ENCODE results near the gene SNRPA1. TPM values are rescaled to one million over a fixed set of nuclear protein-coding genes. Genes with fewer than 3 reads are reported as not detected.
A peak's percentile ranks its signal among the peaks of the same experiment; 100 is the strongest.

The SNRPA1 gene
- total and polyA plus RNA-seq, 4 experiments from 2014 or later: 76.6 to 100 (median 86.3) TPM

DNA sequence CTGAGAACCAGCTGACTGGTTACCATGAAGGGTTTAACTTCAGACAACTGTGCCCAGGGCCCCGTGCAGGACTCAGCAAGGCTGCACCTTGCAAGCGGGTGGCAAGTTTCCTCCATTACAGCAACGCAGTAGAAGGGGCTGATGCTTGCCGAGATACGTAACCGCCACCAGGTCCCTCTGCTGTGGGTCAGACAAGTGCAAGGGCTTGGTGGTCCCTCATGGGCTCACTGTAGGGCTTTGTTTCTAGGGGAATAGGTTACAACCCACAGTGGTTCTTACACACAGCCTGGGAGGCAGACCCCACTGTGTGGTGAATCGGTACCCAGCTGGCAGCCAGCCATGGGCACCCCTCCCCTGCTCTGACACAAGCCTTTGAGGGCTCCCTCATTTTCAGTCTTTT is 15.5 kb upstream of the SNRPA1 start:
- Histone ChIP-seq H3K27ac (ENCODE audit: low read depth, low read length) (no peak overlapping the region), H3K27me3 (ENCODE audit: insufficient read depth, low read length) (no peaks in the 10 kb centered on the region), H3K4me1 (ENCODE audit: insufficient read depth, low read length) (no peaks in the 10 kb centered on the region), H3K4me3 (ENCODE audit: low read length in 2 of 2) (no peak overlapping the region), H3K9me3 (ENCODE audit: control insufficient read depth in 1 of 2, low read length in 2 of 2) (no peaks in the 10 kb centered on the region), H3K36me3 (ENCODE audit: insufficient read depth, low read length) (no peaks in the 10 kb centered on the region)
- ChIA-PET POLR2A (ENCODE audit: partially characterized antibody) (no interaction called here), CTCF (ENCODE audit: partially characterized antibody) (no interaction called here)
- peaks cover 0 to 4% of the 10 kb centered on the region in 2 donors for H3K27me3 Mint-ChIP-seq
- no peaks in the 10 kb centered on the region for H3K9me3 Mint-ChIP-seq
- no peaks in the 10 kb centered on the region for H3K36me3 Mint-ChIP-seq
- DNase-seq: no peak
- no peak overlapping the region for H3K4me3 Mint-ChIP-seq
- no peak overlapping the region for H3K27ac Mint-ChIP-seq
- no peaks in the 10 kb centered on the region for H3K4me1 Mint-ChIP-seq
- intact Hi-C loops (cut with micrococcal nuclease): no loop called here

DNA sequence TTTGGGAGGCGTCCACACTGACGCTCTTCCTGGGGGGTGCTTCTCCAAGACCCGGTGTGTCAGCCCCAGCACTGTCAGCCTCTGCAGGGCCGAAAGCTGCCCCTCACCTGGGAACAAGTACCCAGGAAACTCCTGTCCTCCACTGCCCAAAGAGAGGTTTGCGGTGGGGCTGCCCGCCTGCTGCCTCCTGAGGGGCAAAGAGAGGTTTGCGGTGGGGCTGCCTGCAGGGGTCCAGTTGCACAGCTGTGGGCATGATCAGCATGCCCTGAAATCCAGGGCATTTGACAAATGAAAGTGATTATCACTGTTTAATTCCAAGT is 15.1 kb upstream of the SNRPA1 start:
- Mint-ChIP-seq H3K4me1 (no peaks in the 10 kb centered on the region), H3K4me3 (no peak overlapping the region), H3K36me3 (no peaks in the 10 kb centered on the region), H3K27me3 (peaks cover 0 to 4% of the 10 kb centered on the region in 2 donors), H3K9me3 (no peaks in the 10 kb centered on the region), H3K27ac (no peak overlapping the region)
- ChIA-PET POLR2A (ENCODE audit: partially characterized antibody) (no interaction called here), CTCF (ENCODE audit: partially characterized antibody) (no interaction called here)
- H3K4me1 ChIP-seq (ENCODE audit: insufficient read depth, low read length): no peaks in the 10 kb centered on the region
- no peak for DNase-seq
- H3K4me3 ChIP-seq (ENCODE audit: low read length in 2 of 2): no peak overlapping the region
- H3K36me3 ChIP-seq (ENCODE audit: insufficient read depth, low read length): no peaks in the 10 kb centered on the region
- H3K27ac ChIP-seq (ENCODE audit: low read depth, low read length): no peak overlapping the region
- intact Hi-C loops (cut with micrococcal nuclease): no loop called here
- H3K27me3 ChIP-seq (ENCODE audit: insufficient read depth, low read length): no peaks in the 10 kb centered on the region
- H3K9me3 ChIP-seq (ENCODE audit: control insufficient read depth in 1 of 2, low read length in 2 of 2): no peaks in the 10 kb centered on the region

DNA sequence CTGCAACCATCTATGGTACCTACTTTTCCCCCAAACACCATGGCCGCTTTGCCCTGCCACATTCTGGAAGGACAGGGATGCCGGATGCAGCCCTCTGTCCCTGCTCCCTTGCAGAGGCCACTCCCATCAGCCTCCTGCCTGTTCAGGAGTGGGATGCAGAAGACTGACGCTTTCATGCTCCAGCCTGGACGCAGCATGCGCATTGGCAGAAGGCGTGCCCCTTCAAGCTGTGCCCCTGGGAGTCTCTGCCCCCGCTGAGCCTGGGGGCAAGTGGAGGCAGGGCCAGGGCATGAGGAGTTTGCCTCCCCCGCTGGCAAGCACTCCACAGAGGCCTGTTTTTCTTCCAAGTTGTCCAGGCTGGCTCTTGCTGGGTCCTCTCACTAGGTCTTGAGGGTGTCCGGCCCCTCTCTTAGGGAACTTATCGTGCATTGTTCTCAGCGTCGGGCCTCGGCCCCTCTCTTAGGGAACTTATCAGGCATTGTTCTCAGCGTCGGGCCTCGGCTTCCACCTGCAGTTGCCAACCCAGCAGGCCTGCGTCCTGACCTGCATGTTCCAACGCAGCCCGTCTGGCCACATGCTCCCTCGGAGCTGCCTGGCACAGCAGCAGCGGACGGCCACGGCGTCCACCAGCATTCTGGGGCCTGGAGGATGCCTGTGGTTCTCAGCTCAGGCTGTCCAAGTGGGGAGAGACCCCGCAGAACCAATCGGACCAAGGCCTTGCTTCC is 14.6 kb upstream of the SNRPA1 start:
- Mint-ChIP-seq H3K4me3 (no peak overlapping the region), H3K27me3 (peaks cover 0 to 5% of the 10 kb centered on the region in 2 donors), H3K27ac (peak overlapping the region in 1 of 7 donors; percentile 3), H3K4me1 (no peaks in the 10 kb centered on the region), H3K9me3 (no peaks in the 10 kb centered on the region), H3K36me3 (no peaks in the 10 kb centered on the region)
- POLR2A ChIA-PET (ENCODE audit: partially characterized antibody): no interaction called here
- CTCF ChIA-PET (ENCODE audit: partially characterized antibody): no interaction called here
- Histone ChIP-seq H3K4me1 (ENCODE audit: insufficient read depth, low read length) (no peaks in the 10 kb centered on the region), H3K4me3 (ENCODE audit: low read length in 2 of 2) (no peak overlapping the region), H3K27ac (ENCODE audit: low read depth, low read length) (no peak overlapping the region), H3K36me3 (ENCODE audit: insufficient read depth, low read length) (no peaks in the 10 kb centered on the region), H3K27me3 (ENCODE audit: insufficient read depth, low read length) (no peaks in the 10 kb centered on the region), H3K9me3 (ENCODE audit: control insufficient read depth in 1 of 2, low read length in 2 of 2) (no peaks in the 10 kb centered on the region)
- DNase-seq: no peak
- intact Hi-C loops (cut with micrococcal nuclease): no loop called here

DNA sequence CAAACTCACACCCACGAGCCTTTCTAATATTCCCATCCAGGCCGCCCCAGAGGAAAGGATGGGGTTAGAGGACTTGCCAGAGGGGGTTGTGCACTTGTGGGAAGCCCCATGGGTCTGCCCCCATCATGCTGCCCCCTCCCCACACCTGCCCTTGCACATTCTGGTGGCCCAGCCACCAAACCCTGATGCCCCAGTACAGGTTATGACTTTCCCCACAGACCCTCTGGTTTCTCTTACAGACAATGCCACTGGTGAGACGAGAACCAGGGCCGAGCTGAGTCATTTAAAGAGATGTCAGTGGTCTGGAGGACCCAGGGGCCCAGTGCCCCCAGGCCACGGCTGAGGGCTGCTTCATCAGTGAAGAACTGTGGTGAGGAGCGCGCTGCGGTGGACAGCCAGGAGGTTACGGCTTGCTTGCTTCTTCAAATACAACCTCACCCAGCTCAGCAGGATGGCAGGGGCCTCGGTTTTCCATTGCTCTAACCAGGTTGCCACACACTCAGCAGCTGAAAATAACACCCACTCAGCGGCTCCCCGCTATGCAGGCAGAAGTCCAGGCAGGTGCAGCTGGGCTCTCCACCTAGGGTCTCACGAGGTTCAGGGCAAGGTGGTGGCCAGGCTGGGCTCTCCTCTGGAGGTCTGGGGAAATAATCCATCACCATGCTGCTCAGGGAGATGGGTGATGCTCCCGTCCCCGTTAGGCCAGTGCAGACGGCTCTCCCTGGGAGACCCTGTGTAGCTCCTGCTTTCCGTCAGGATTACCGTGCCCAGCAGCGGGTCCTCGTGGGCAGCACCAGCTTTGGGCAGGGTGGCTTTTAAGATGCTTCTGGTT is 13.8 kb upstream of the SNRPA1 start:
- Mint-ChIP-seq H3K4me1 (no peaks in the 10 kb centered on the region), H3K27me3 (peaks cover 0 to 5% of the 10 kb centered on the region in 2 donors), H3K9me3 (no peaks in the 10 kb centered on the region), H3K27ac (no peak overlapping the region), H3K36me3 (no peaks in the 10 kb centered on the region), H3K4me3 (no peak overlapping the region)
- Histone ChIP-seq H3K9me3 (ENCODE audit: control insufficient read depth in 1 of 2, low read length in 2 of 2) (no peaks in the 10 kb centered on the region), H3K4me3 (ENCODE audit: low read length in 2 of 2) (no peak overlapping the region), H3K36me3 (ENCODE audit: insufficient read depth, low read length) (no peaks in the 10 kb centered on the region), H3K4me1 (ENCODE audit: insufficient read depth, low read length) (no peaks in the 10 kb centered on the region), H3K27ac (ENCODE audit: low read depth, low read length) (no peak overlapping the region), H3K27me3 (ENCODE audit: insufficient read depth, low read length) (no peaks in the 10 kb centered on the region)
- no peak for DNase-seq
- ChIA-PET CTCF (ENCODE audit: partially characterized antibody) (interaction anchor here (1.1 kb wide), 1 partner anchor 20 kb away, joined by 3 read pairs; no protein-coding TSS in a partner anchor), POLR2A (ENCODE audit: partially characterized antibody) (no interaction called here)
- intact Hi-C loops (cut with micrococcal nuclease): no loop called here

DNA sequence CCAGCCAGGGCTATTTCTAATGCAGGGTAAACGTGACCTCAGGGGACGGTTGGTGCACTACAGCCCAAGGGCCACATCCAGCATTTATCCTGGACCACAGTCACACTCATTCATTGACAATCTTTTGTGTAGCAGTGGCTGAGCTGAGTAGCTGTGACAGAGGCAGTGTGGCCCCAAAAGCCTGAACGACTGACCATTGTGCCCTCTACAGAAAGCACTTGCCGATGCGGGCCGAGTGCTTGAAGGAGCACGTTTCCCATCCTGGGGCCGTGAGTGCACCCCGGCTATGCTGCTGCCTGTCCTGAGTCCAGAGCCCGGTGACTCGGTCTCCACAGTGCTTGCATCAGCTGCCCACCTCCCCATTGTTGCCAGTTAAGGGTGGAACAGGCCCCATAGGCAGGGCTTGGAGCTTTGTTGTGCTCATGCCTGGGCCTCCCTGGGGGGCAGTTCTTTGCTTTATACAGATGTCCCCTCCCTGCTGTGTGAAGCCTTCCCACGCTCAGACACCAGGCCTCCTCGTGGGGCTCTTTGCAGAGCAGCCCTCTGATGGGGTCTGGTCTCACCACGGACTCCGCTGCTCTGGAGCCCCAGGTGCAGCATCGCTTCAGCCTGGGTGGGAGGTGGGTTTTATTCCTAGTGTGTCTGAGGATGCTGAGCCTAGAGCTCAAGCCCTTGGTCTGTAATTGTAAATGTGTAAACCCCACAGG is 13.0 kb upstream of the SNRPA1 start:
- no peak for DNase-seq
- intact Hi-C loops (cut with micrococcal nuclease): no loop called here
- ChIA-PET CTCF (ENCODE audit: partially characterized antibody) (interaction anchor here (1.1 kb wide), 1 partner anchor 19 kb away, joined by 3 read pairs; no protein-coding TSS in a partner anchor), POLR2A (ENCODE audit: partially characterized antibody) (interaction anchor here (0.6 kb wide), 1 partner anchor 1553 kb away, joined by 3 read pairs; no protein-coding TSS in a partner anchor)
- Histone ChIP-seq H3K4me3 (ENCODE audit: low read length in 2 of 2) (no peak overlapping the region), H3K9me3 (ENCODE audit: control insufficient read depth in 1 of 2, low read length in 2 of 2) (no peaks in the 10 kb centered on the region), H3K27me3 (ENCODE audit: insufficient read depth, low read length) (no peaks in the 10 kb centered on the region), H3K27ac (ENCODE audit: low read depth, low read length) (no peak overlapping the region), H3K36me3 (ENCODE audit: insufficient read depth, low read length) (no peaks in the 10 kb centered on the region), H3K4me1 (ENCODE audit: insufficient read depth, low read length) (no peaks in the 10 kb centered on the region)
- H3K27ac Mint-ChIP-seq: no peak overlapping the region
- no peaks in the 10 kb centered on the region for H3K9me3 Mint-ChIP-seq
- no peak overlapping the region for H3K4me3 Mint-ChIP-seq
- H3K27me3 Mint-ChIP-seq: peaks cover 0 to 5% of the 10 kb centered on the region in 2 donors
- no peaks in the 10 kb centered on the region for H3K36me3 Mint-ChIP-seq
- no peaks in the 10 kb centered on the region for H3K4me1 Mint-ChIP-seq

DNA sequence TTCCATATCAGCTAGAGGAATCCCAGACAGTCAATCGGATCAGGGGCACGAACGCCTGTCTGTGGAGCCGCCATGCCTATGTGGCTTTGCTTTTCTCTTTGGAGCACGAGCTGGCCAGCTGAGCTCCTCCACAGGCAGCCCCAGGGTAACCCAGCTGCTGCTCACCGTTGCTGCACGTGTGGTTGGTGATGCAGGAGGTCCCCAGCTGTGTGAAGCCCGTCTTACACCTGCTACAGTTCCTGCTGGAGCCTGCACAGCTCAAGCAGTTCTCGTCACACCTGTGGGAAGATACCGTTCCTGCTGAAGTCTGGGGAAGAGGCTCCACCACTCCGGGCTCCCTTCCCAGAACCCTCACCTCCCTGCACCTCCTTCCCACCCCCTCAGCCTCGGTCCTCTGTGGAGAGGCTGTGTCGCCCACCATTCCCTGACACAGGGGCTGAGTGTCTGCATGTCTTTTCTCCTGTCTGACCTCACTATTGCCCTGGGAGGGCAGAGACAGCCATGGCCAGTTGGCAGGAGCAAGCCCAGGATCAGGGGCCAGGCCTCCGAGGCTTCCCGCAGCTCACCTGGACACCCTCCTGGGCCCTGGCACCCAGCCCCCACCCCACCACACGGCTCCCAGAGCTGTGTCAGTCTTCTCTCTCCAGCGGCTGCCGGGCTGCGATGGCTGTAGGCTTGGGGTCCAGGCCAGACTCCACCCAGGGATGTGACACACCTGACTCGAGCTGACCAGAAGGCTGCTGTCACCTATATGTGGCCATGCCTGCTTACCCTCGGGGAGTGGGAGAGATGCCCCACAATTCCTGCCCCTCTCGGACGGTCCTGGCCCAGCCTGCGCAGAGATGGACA is 12.2 kb upstream of the SNRPA1 start:
- H3K4me1 Mint-ChIP-seq: no peaks in the 10 kb centered on the region
- ChIA-PET POLR2A (ENCODE audit: partially characterized antibody) (interaction anchor here (0.6 kb wide), 1 partner anchor 1552 kb away, joined by 3 read pairs; no protein-coding TSS in a partner anchor), CTCF (ENCODE audit: partially characterized antibody) (no interaction called here)
- no peak overlapping the region for H3K27ac Mint-ChIP-seq
- Histone ChIP-seq H3K27me3 (ENCODE audit: insufficient read depth, low read length) (no peaks in the 10 kb centered on the region), H3K27ac (ENCODE audit: low read depth, low read length) (no peak overlapping the region), H3K9me3 (ENCODE audit: control insufficient read depth in 1 of 2, low read length in 2 of 2) (no peaks in the 10 kb centered on the region), H3K4me1 (ENCODE audit: insufficient read depth, low read length) (no peaks in the 10 kb centered on the region), H3K36me3 (ENCODE audit: insufficient read depth, low read length) (no peaks in the 10 kb centered on the region), H3K4me3 (ENCODE audit: low read length in 2 of 2) (no peak overlapping the region)
- H3K4me3 Mint-ChIP-seq: no peak overlapping the region
- intact Hi-C loops (cut with micrococcal nuclease): no loop called here
- H3K36me3 Mint-ChIP-seq: no peaks in the 10 kb centered on the region
- DNase-seq: no peak
- peaks cover 2 to 5% of the 10 kb centered on the region in 2 donors for H3K27me3 Mint-ChIP-seq
- no peaks in the 10 kb centered on the region for H3K9me3 Mint-ChIP-seq

Data from CD4-positive, alpha-beta memory T cell (primary cell).